Cardiac muscle cell (in vitro differentiated cells and primary cell): ENCODE measurements around the gene SH2D2A. TPM values are rescaled to one million over a fixed set of nuclear protein-coding genes. Genes with fewer than 3 reads are reported as not detected.

Source experiments
- DNase-seq, 2 donors: peaks; one replicate each; pipeline versions ENCODE4 v3.0.0 to v3.0.0-alpha.2; 2010 to 2017; ENCODE audit warnings: low read depth in 1 of 2, low spot score in 1 of 2
- H3K27ac ChIP-seq: fragments of 200-600 bp; sonication (generic); 2 replicates; pipeline ENCODE4 v1.5.1; 2016
- H3K27me3 ChIP-seq: fragments of 200-600 bp; sonication (generic); 2 replicates; pipeline ENCODE4 v1.6.0; 2016; ENCODE audit warnings: control low read depth
- H3K36me3 ChIP-seq: fragments of 200-600 bp; sonication (generic); 2 replicates; pipeline ENCODE4 v1.5.1; 2016; ENCODE audit warnings: control low read depth
- H3K4me1 ChIP-seq: fragments of 200-600 bp; sonication (generic); 2 replicates; pipeline ENCODE4 v1.8.1; 2017; ENCODE audit warnings: low read depth, mild to moderate bottlenecking, mixed run types
- H3K4me3 ChIP-seq: fragments of 200-600 bp; sonication (generic); 2 replicates; pipeline ENCODE4 v1.5.1; 2016; ENCODE audit warnings: mild to moderate bottlenecking
- H3K9me3 ChIP-seq: fragments of 200-600 bp; sonication (generic); 2 replicates; pipeline ENCODE4 v1.5.1; 2017; ENCODE audit warnings: low read depth, mild to moderate bottlenecking, control low read depth
- CTCF ChIP-seq: IDR thresholded peaks from 2 replicates; pipeline ENCODE4 v1.5.1; 2012; ENCODE audit warnings: low read depth, mild to moderate bottlenecking, low read length
- polyA plus RNA-seq: library from polyadenylated mRNA; unstranded; fragments of >200 nt; fragmentation: Nextera tagmentation; extraction: Ambion mirVana; gene quantifications from 2 replicates; pipeline ENCODE4 v1.2.1, GENCODE V29; 2016
- total RNA-seq: library from RNA; depleted of rRNA; stranded (reverse); fragments of >200 nt; gene quantifications from 2 replicates; pipeline ENCODE4 v1.2.3, GENCODE V29; 2016

The SH2D2A gene
- total and polyA plus RNA-seq, 2 experiments from 2014 or later = 1.1 to 2.7 TPM

GRCh38 chr1:156781585-156782186 is 35.0 kb downstream of the SH2D2A start:
- Histone ChIP-seq H3K27ac (no peak overlapping the region), H3K9me3 (no peaks in the 10 kb centered on the region), H3K36me3 (peaks cover 26% of the 10 kb centered on the region), H3K4me1 (peaks cover 15% of the 10 kb centered on the region), H3K4me3 (no peak overlapping the region), H3K27me3 (no peaks in the 10 kb centered on the region)
- peak in 1 of 2 donors; percentile 56 for DNase-seq
- no peak for TF ChIP-seq CTCF

GRCh38 chr1:156777573-156777972 is 39.1 kb downstream of the SH2D2A start:
- Histone ChIP-seq H3K4me1 (peaks cover 30% of the 10 kb centered on the region), H3K27ac (peak overlapping the region; percentile 71)
- TF ChIP-seq CTCF = no peak

GRCh38 chr1:156776942-156777341 is 39.7 kb downstream of the SH2D2A start:
- Histone ChIP-seq H3K27ac (peak overlapping the region; percentile 71), H3K4me1 (peaks cover 36% of the 10 kb centered on the region), H3K4me3 (no peak overlapping the region), H3K27me3 (no peaks in the 10 kb centered on the region), H3K36me3 (no peaks in the 10 kb centered on the region), H3K9me3 (no peaks in the 10 kb centered on the region)
- TF ChIP-seq CTCF = no peak
- peak in 1 of 2 donors; percentile 10 for DNase-seq

More at GRCh38 chr1:156777573-156777972, 39.1 kb downstream of the SH2D2A start:
- H3K9me3 ChIP-seq = no peaks in the 10 kb centered on the region
- no peak overlapping the region for H3K4me3 ChIP-seq
- H3K36me3 ChIP-seq = peaks cover 3% of the 10 kb centered on the region
- no peaks in the 10 kb centered on the region for H3K27me3 ChIP-seq
- DNase-seq = no peak

GRCh38 chr1:156775799-156776198 is 40.8 kb downstream of the SH2D2A start:
- no peak for TF ChIP-seq CTCF
- H3K27ac ChIP-seq = peak overlapping the region; percentile 71
- DNase-seq = no peak
- H3K9me3 ChIP-seq = no peaks in the 10 kb centered on the region
- H3K4me1 ChIP-seq = peaks cover 48% of the 10 kb centered on the region
- H3K4me3 ChIP-seq = no peak overlapping the region
- no peaks in the 10 kb centered on the region for H3K27me3 ChIP-seq
- H3K36me3 ChIP-seq = no peaks in the 10 kb centered on the region

- Histone ChIP-seq H3K36me3 (no peaks in the 10 kb centered on the region), H3K27ac (peak overlapping the region; percentile 86)
- TF ChIP-seq CTCF = no peak
Measured at GRCh38 chr1:156773607-156774006, 43.0 kb downstream of the SH2D2A start.

More at GRCh38 chr1:156773607-156774006, 43.0 kb downstream of the SH2D2A start:
- Histone ChIP-seq H3K9me3 (no peaks in the 10 kb centered on the region), H3K27me3 (no peaks in the 10 kb centered on the region), H3K4me3 (peak overlapping the region; percentile 7), H3K4me1 (peaks cover 57% of the 10 kb centered on the region)
- no peak for DNase-seq
